ENCODE measurements around the gene RABGAP1L.

GRCh38 chr1:174413632-174414031 is 254.3 kb downstream of the RABGAP1L start:
- TF ChIP-seq CTCF (IDR thresholded peaks at IDR 0.05; ENCODE audit: insufficient read depth, low read length, poor library complexity, severe bottlenecking): peak; percentile 48
- no peak for TF ChIP-seq EZH2phosphoT487 (conservative IDR thresholded peaks at IDR 0.05; ENCODE audit: low read length)
